22Rv1 (cell line): ENCODE data around the gene FAM72B.
"Not testable (repeated sequence)": the region's sequence is repeated elsewhere in the genome, so short reads cannot be mapped to it uniquely, and the experiment has no call there.

Experiments used
- CTCF ChIP-seq: fragments of 450-650 bp; IDR thresholded peaks from 2 replicates; pipeline ENCODE4 v1.5.1; 2017; ENCODE audit warnings: mild to moderate bottlenecking
- ZFX ChIP-seq: fragments of 450-650 bp; IDR thresholded peaks from 2 replicates; pipeline ENCODE4 v1.6.1; 2017; ENCODE audit warnings: antibody characterized with exemption, borderline replicate concordance

GRCh38 chr1:121156958-121157603 lies 27.1 kb downstream of the FAM72B start:
- TF ChIP-seq CTCF, ZFX: not testable (repeated sequence)
